TTC549 (cell line): ENCODE data around the gene FLYWCH1.

Experiments
- FAIRE-seq: peaks from 2 replicates; lab custom pipeline; 2012; peaks lifted over from hg19 to GRCh38; lab: Jason Lieb, UNC

Gene FLYWCH1

GRCh38 chr16:2987286-2987685 is 75.6 kb downstream of the FLYWCH1 start:
- FAIRE-seq, result no peak

GRCh38 chr16:2987833-2988232 is 76.1 kb downstream of the FLYWCH1 start:
- no peak for FAIRE-seq

GRCh38 chr16:2988590-2989099 is 76.9 kb downstream of the FLYWCH1 start:
- FAIRE-seq, result no peak

GRCh38 chr16:2990891-2991290 is 79.2 kb downstream of the FLYWCH1 start:
- no peak for FAIRE-seq

GRCh38 chr16:2991566-2992261 is 80.0 kb downstream of the FLYWCH1 start:
- no peak for FAIRE-seq

GRCh38 chr16:2992383-2993081 is 80.8 kb downstream of the FLYWCH1 start:
- FAIRE-seq, result no peak

GRCh38 chr16:2996298-2996697 is 84.6 kb downstream of the FLYWCH1 start:
- no peak for FAIRE-seq

GRCh38 chr16:2999929-3000328 is 88.2 kb downstream of the FLYWCH1 start:
- no peak for FAIRE-seq

GRCh38 chr16:3000540-3000939 is 88.8 kb downstream of the FLYWCH1 start:
- FAIRE-seq, result no peak
